GM23338 (cell line): Measurements from ENCODE around the gene AHCYL1.

Experiments used
- CREB1 ChIP-seq: fragments of 250-450 bp; sonication (Bioruptor Pico); IDR thresholded peaks from 2 replicates; pipeline ENCODE4 v1.5.0; 2020; ENCODE audit warnings: low read depth, mild to moderate bottlenecking, moderate library complexity
- ETS1 ChIP-seq: IDR thresholded peaks from 2 replicates; pipeline ENCODE4 v1.6.1; 2016; ENCODE audit warnings: antibody characterized with exemption
- EZH2 ChIP-seq: fragments of 200-600 bp; sonication (generic); IDR thresholded peaks from one replicate; pipeline ENCODE4 v1.8.0; 2017; ENCODE audit warnings: antibody characterized with exemption, mild to moderate bottlenecking, low read depth; ENCODE audit not compliant: unreplicated experiment
- EZH2phosphoT487 ChIP-seq: fragments of 200-600 bp; sonication (generic); IDR thresholded peaks from one replicate; pipeline ENCODE4 v1.8.1; 2018; ENCODE audit warnings: antibody characterized with exemption; ENCODE audit not compliant: unreplicated experiment
- JUNB ChIP-seq: IDR thresholded peaks from one replicate; pipeline ENCODE4 v1.6.1; 2016; ENCODE audit warnings: antibody characterized with exemption; ENCODE audit not compliant: unreplicated experiment
- NANOG ChIP-seq: IDR thresholded peaks from 2 replicates; pipeline ENCODE4 v1.6.1; 2016; ENCODE audit warnings: antibody characterized with exemption, borderline replicate concordance
- POLR2AphosphoS5 ChIP-seq: IDR thresholded peaks from 2 replicates; pipeline ENCODE4 v1.6.1; 2016; ENCODE audit warnings: antibody characterized with exemption, low read depth
- ZNF114 ChIP-seq: fragments of 250-450 bp; sonication (Bioruptor Pico); IDR thresholded peaks from 2 replicates; pipeline ENCODE4 v1.5.0; 2020; ENCODE audit warnings: mild to moderate bottlenecking, moderate library complexity
- TF ChIP-seq, protein P1 (sequence below): IDR thresholded peaks from one replicate; pipeline ENCODE4 v1.6.1; 2018; ENCODE audit warnings: antibody characterized with exemption; ENCODE audit not compliant: unreplicated experiment
- TF ChIP-seq, protein P2 (sequence below), 2 experiments: fragments of 200-600 bp in 1 of 2; sonication (generic) in 1 of 2; conservative IDR thresholded peaks; 2 replicates each; pipeline versions ENCODE4 v1.5.1 to v1.6.1; 2016 to 2017; ENCODE audit warnings: antibody characterized with exemption in 2 of 2, low read depth in 2 of 2, mild to moderate bottlenecking in 2 of 2, moderate library complexity in 1 of 2

DNA sequence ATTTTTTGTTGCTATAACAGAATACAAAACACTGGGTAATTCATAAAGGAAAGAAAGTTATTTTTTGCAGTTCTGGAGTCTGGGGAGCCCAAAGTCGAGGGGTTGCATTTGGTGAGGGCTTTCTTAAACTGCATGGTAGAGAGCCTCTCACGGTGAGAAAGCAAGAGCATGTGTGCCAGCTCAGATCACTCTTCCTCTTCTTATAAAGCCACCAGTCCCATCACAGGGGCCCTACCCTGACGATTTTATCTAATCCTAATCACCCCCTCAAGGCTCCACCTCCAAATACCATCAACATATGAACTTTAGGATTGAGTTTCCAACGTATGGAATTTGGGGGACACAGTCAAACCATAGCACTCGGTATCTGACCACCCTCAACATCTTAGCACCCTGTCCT, 48.9 kb downstream of the AHCYL1 start:
- TF ChIP-seq, protein P1, sequence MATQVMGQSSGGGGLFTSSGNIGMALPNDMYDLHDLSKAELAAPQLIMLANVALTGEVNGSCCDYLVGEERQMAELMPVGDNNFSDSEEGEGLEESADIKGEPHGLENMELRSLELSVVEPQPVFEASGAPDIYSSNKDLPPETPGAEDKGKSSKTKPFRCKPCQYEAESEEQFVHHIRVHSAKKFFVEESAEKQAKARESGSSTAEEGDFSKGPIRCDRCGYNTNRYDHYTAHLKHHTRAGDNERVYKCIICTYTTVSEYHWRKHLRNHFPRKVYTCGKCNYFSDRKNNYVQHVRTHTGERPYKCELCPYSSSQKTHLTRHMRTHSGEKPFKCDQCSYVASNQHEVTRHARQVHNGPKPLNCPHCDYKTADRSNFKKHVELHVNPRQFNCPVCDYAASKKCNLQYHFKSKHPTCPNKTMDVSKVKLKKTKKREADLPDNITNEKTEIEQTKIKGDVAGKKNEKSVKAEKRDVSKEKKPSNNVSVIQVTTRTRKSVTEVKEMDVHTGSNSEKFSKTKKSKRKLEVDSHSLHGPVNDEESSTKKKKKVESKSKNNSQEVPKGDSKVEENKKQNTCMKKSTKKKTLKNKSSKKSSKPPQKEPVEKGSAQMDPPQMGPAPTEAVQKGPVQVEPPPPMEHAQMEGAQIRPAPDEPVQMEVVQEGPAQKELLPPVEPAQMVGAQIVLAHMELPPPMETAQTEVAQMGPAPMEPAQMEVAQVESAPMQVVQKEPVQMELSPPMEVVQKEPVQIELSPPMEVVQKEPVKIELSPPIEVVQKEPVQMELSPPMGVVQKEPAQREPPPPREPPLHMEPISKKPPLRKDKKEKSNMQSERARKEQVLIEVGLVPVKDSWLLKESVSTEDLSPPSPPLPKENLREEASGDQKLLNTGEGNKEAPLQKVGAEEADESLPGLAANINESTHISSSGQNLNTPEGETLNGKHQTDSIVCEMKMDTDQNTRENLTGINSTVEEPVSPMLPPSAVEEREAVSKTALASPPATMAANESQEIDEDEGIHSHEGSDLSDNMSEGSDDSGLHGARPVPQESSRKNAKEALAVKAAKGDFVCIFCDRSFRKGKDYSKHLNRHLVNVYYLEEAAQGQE: no peak
- TF ChIP-seq EZH2: no peak
- TF ChIP-seq, protein P2, sequence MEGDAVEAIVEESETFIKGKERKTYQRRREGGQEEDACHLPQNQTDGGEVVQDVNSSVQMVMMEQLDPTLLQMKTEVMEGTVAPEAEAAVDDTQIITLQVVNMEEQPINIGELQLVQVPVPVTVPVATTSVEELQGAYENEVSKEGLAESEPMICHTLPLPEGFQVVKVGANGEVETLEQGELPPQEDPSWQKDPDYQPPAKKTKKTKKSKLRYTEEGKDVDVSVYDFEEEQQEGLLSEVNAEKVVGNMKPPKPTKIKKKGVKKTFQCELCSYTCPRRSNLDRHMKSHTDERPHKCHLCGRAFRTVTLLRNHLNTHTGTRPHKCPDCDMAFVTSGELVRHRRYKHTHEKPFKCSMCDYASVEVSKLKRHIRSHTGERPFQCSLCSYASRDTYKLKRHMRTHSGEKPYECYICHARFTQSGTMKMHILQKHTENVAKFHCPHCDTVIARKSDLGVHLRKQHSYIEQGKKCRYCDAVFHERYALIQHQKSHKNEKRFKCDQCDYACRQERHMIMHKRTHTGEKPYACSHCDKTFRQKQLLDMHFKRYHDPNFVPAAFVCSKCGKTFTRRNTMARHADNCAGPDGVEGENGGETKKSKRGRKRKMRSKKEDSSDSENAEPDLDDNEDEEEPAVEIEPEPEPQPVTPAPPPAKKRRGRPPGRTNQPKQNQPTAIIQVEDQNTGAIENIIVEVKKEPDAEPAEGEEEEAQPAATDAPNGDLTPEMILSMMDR (conservative IDR thresholded peaks at IDR 0.05; ENCODE audit: low read depth in 2 of 2): no peak
- TF ChIP-seq JUNB: no peak
- no peak for TF ChIP-seq ZNF114
- no peak for TF ChIP-seq EZH2phosphoT487
- no peak for TF ChIP-seq POLR2AphosphoS5
- no peak for TF ChIP-seq CREB1 (CRISPR knock-in tag)
- TF ChIP-seq ETS1: no peak
- TF ChIP-seq NANOG: no peak
